Tibial nerve (tissue), 4 donors: ENCODE data around the gene ZBTB40.

Experiments used
- EP300 ChIP-seq, 2 donors: sonication (generic); formaldehyde crosslinking; IDR thresholded peaks; one replicate each; pipeline ENCODE4 v1.6.1; 2017; ENCODE audit warnings: antibody characterized with exemption in 2 of 2, mild to moderate bottlenecking in 1 of 2
- TF ChIP-seq, protein P1 (sequence below), 5 experiments: fragments of 200-600 bp in 3 of 5; fragments of 450-650 bp in 2 of 5; sonication (generic) in 3 of 5; IDR thresholded peaks; one replicate each; pipeline ENCODE4 v1.5.1; 2016 to 2019; ENCODE audit warnings: antibody characterized with exemption in 5 of 5, mild to moderate bottlenecking in 3 of 5, moderate library complexity in 2 of 5

DNA sequence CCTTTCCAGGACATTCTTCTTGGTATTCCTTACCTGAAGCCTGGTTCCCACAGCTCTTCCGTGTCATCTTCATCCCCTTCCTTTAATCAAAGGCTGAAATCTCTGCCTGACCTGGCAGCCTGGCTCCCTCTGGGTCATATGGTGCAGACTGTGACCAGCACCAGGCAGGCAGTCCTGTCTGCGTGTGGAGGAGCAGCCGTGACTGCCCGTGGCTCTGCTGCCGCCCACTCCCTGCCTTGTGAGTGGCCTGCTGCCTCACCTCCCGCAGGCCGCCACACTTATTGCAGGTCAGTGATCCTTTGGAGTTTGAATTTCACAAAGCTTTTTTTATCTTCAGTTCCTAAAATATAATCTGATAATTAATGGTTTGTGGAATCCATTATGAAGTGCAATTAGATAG, 75.5 kb downstream of the ZBTB40 start:
- TF ChIP-seq, protein P1, sequence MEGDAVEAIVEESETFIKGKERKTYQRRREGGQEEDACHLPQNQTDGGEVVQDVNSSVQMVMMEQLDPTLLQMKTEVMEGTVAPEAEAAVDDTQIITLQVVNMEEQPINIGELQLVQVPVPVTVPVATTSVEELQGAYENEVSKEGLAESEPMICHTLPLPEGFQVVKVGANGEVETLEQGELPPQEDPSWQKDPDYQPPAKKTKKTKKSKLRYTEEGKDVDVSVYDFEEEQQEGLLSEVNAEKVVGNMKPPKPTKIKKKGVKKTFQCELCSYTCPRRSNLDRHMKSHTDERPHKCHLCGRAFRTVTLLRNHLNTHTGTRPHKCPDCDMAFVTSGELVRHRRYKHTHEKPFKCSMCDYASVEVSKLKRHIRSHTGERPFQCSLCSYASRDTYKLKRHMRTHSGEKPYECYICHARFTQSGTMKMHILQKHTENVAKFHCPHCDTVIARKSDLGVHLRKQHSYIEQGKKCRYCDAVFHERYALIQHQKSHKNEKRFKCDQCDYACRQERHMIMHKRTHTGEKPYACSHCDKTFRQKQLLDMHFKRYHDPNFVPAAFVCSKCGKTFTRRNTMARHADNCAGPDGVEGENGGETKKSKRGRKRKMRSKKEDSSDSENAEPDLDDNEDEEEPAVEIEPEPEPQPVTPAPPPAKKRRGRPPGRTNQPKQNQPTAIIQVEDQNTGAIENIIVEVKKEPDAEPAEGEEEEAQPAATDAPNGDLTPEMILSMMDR (IDR thresholded peaks at IDR 0.05) = no peak
- TF ChIP-seq EP300 (IDR thresholded peaks at IDR 0.05) = no peak
